ENCODE results near the gene PIK3R1.

Gene PIK3R1

DNA sequence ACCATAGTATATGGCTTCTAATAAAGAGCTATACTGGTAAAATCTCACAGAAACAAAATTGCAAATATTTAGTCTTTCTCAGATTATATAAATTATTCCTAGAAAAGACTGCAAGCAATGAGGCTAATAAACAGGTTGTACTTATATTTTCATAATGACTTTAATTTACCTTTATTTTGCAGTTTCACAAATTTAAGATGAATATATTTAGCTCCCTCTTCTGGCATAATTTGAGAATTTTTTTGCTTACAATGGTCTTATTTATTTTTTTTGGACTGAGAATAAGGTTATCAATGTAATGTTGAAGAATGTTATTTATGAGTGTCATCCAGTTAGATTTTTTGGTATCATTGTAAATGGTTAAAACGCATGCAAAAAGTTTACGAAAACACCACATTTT, 56.7 kb downstream of the PIK3R1 start:
- DNase-seq (ENCODE audit: low spot score): no peak

DNA sequence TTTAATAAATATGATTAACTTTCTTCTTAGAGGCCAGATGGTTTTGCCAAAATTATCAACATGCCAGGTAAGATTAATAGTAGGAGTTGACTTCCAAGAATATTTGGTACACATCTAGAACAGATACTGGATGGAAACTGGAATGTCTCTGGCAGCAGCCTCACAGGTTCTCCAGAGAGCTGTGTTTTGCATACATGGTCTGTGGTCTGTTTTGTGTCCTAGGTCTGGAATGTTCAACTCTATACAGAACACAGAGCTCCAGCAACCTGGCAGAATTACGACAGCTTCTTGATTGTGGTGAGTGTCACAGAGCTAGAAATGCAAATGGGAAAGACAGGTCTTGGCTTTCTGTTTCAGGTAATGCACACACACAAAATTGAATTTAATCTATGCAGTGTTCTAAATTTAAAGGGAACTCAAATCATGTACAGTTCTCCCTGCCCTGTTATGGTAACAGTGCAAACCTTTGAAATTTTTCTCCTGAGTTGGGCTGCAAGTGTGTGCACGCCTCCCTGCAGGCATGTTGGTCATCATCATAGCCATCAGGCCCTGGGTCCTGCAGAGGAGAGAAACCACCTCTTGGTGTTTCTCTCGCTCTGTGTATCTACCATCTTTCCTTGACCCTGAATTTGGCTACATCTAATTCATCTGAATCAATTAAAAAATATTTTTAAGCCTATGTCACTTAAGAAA, 58.3 kb downstream of the PIK3R1 start:
- no peak for DNase-seq (ENCODE audit: low spot score)

DNA sequence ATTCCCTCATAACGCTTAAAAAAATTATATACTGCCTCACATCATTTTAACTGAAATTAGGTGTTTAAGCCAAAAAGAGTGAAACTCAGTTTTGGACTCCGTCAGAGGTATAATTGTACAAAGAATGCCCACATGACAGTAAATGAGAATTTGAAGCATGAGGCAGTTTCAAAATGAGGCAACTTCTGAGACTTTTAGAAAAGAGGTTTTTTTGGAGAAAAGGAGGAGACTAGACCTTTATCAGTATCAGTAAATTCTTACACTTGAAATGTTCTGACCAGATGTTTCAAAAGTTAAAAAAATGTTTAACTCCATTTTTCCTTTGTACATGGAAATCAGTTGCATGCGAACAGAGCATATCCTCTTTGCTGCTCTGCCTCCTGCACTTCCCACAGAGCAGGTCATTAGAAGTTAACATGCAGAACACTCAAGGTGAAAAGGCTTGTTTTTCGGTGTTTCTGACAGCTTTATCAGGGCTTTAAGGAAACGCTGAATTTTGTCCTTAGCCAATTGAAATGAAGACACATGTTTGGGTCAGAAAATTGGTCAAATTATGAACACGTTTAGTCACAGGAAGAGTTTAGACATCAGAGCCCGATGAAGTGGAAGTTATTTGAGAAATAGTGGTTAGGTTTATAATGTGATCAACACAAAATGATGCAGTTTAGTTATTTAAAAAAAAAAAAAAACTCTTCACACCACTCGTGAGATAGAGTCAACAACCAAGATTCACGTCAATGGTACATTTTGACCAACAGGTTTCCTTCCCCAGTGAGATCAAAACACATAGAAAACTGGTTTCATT, 59.5 kb downstream of the PIK3R1 start:
- DNase-seq (ENCODE audit: low spot score): no peak

DNA sequence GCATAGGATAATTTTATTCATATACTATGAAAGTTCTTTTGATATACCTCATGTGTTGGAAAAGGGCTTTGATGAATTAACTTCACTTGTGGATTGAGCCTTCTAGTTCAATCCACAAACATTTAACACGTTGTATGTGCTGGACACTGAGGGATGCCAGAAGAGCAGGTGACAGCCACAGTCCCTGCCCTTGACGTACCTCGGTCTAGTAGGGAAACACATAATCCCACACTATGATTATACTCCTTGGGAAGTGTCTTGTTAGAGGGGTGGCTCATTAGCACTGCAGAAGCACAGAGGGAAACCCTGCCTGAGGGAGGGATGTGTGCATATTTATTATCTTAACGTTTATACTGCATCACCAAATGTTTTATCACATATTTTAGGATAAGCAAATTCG, 61.2 kb downstream of the PIK3R1 start:
- no peak for DNase-seq (ENCODE audit: low spot score)

DNA sequence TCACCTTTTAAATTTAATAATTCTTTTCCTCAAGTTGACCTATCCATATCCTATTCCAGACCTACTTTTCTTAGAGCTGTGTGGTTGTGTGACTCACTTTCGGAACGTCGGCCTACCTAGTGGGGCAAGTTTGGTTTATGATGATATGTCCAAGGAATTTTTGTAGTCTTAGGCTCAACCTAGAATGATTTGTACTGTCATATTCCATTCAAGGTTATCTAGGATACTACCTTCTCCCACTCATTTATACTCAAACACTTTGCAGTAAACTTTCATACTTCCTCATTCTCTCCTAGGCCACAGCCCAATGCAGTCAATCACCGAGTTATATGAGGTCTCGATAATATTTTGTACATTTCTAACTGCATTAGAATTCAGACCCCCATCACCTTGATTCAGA, 61.9 kb downstream of the PIK3R1 start:
- DNase-seq (ENCODE audit: low spot score): peak; percentile 27

DNA sequence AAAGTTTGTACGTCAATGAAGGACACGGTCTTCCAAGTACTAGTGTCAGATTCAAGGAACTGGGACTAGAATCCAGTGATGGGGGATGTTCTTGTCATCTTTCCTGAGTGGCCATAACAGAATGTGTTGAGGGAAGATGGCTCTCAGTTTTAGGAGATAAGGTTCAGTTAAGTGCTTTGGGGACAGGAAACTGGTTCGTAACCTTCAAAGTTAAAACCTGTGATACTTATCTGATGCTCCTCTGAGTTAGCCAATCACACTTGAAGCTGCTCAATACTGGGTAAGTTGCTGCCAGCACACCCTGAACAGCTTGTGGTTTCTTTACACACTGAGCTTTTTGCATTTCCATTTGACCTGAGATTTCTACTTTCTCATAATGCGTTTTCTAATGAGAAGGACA, 64.4 kb downstream of the PIK3R1 start:
- DNase-seq (ENCODE audit: low spot score): no peak

DNA sequence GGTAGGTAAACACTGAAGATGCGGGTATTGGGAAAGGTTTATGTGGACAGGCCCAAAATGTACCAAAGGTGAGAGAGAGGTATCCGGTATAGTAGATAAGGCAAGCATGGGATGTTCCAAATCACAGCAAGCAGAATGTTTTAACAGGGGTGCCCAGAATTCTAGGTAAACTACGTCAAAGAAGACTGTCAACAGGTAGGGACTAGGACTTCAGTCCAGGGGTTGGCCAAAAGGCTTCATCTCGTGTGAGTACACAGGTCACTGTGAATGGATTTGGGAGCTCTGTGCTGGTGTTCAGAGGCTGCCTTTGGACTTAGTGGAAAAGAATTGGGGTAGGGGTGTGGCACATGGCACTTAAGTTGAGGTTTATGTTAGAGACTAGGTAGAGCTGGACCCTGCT, 66.4 kb downstream of the PIK3R1 start:
- DNase-seq (ENCODE audit: low spot score): no peak

DNA sequence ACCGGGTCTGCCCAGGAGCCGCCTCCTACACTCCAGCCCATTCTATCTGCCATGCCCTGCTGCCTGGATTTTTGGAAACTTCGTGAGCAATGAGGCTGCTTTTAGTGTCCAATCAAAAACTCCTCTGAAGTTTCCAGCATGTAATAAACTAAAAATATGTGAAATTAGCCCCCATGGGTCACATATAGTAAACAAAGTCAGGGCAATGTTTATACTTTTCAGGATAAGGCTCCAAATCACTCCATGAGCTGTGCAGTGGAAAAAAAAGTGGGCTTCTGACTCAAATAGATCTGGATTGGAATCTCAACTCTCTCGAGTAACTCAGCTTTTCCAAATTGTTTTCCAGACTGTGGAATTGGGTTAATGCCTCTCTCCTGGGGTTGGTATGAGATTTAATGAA, 68.2 kb downstream of the PIK3R1 start:
- DNase-seq (ENCODE audit: low spot score): no peak

DNA sequence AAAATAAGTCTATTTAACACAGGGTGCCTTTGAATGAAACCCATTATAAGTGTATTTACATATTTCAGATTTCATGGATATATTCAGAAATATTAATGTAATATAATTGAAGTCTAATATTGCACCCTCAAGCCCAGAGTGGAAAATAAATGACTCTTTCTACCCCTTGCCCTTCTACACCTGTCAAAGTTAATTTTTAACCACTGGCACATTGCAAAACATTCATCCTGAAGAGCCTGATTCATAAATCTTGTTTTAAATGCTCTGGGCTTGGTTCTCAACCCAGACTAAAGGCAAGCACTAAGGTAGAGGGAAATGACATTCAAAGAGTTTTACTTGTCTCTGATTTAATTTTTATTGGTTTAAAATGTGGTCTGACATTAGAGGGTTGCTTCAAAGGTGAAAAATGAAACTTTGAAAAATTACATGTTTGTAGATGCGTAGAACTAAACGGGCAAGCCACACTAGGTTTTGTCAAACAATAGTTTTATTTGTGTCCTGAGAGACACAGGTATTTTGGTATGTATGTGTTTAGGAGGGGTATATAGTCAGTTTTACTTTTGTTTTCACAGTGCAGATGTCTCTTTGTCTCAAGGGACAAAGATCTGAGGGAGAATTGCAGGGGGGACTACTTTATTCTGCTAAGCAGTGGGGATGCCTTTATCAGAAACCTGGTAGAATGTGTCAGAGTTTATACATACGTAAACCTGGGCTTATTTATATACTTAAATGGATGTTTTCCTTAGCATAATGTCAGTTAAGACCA, 69.7 kb downstream of the PIK3R1 start:
- no peak for DNase-seq (ENCODE audit: low spot score)

DNA sequence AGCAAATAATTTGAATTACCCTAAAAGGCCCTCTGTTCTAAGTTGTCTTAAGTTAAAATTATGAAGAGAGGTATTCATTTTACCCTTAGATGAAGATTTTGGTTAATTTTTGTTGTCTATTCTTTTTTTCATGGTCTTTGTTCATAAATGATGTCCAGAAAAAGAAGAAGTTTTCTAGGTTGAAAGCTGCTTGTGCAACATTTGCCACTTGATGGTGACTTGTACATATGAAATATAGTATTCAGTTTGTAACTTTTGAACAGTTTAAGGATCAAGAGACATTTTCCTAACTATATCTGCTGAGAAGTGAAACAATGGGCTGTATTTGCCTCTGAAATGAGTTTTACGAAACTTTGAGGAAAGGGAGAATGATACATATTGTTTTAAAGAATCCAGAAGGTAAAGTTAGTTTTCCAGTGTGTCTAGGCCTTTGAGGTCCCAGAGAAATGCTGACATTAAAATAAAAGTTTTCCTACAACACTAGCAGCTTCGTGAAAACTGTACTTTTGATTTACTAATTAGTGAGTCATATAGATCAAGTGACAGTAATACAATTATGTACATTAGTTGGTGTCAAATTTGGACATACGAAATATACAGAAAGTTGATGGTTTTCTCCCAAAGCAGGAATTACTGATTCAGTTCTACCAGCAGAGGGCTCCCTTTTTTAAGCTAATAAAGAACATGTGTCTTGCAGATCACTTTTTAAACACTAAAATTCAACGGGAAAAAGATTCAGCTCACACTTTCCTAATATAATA, 70.5 kb downstream of the PIK3R1 start:
- peak; percentile 30 for DNase-seq (ENCODE audit: low spot score)

DNA sequence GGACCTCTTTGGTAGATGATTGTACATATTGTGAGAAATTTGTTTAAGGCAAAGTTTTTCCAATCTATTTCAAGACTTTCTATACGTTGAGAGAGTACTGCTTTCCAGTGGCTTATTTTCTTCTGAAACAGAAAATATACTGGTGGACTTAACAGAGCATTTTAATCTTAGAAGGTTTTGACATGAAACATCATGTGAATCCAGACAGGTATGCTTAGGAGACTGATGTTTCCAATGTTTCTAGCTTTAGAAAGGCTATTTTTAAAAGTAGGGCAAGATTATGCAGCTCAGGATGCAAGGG, 71.0 kb downstream of the PIK3R1 start:
- DNase-seq (ENCODE audit: low spot score): no peak

DNA sequence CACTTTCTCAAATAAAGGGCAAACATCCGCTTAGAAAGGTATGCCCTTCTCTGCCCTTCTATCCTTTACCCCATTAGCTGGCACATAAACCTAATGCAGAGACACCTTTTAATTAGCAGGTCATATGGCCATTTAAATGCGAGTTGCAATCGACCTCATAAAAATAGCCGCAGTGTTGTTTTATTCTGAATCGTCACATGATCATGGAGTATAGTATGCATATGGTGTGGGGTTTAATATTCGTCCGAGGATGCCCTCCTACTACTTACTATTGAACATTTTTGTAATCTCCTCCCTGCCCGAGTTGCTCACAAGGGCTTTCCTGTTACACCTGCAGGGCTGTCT, 72.0 kb downstream of the PIK3R1 start:
- no peak for DNase-seq (ENCODE audit: low spot score)

DNA sequence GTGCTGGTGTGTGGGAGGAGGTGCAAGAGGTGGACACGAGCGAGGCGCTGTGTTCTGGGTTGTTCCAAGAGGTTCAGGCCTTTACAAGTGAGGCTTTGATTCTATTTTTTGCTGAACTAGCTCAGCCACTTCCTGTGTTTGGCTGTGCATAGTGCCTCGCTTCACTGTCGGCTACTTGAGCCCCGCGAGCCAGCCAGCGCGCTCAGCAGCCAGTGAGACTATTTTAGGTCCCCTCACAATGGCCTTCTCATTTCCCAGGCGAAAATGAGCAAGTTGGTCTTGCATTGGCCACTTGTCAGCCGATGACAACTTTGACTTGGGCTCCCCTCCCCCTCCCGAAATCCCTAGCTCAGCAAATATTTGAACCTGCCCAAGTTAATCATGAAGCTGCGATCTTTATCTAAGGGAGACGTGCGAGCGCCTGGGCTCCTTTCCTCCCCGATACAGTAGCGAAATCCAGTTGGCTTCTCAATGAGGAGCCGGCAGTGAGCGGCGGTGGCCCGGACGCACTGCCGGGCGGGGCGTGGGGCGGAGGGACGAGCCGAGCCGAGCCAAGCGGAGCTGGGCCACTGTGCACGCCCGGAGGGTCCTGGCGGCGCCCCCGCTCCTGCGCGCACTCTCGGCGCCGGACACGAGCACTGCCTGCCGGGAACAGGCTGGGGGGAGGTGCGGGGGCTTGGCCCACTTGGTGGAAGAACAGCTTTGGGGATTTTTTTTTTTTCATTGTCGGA, 72.6 kb downstream of the PIK3R1 start:
- DNase-seq (ENCODE audit: low spot score): peak; percentile 71

DNA sequence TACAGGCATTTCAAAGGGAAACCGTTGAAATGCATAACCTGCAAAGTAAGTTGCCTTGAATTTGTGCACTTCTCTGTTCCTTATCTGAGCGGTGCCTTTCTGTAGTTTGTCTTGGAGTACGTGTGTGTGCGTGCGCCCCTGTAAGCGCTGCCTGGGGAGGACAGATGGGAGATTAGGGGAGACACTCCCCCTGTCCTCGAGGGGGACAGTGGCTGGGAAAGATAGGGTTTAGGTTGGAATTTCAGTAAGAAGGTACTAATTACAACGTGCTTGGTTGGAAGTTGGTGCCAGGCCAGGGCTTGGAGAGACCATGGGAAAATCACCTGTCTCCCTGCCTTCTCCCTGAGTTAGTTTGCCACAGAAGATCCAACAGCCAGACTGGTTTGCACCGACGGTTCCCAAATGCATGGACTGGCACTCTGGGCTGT, 73.2 kb downstream of the PIK3R1 start:
- DNase-seq (ENCODE audit: low spot score): no peak

DNA sequence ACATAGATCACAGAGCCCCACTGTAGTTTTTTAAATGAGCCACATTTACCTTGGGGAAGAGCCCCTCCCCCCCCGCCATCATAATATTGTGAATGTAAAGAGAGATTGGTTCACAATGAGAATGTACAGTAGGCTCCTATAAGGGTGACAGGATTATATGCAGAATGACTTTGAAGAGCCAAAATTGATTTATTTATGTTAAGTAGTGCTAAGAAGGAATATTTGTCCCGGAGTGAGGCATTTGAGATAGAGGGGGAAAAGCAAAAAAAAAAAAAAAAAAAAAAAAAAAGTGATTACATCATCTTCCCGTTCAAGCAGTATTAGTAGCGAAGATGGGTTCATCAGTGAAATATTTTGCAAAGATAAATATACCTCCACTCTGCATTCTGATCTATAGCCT, 73.9 kb downstream of the PIK3R1 start:
- DNase-seq (ENCODE audit: low spot score): no peak

DNA sequence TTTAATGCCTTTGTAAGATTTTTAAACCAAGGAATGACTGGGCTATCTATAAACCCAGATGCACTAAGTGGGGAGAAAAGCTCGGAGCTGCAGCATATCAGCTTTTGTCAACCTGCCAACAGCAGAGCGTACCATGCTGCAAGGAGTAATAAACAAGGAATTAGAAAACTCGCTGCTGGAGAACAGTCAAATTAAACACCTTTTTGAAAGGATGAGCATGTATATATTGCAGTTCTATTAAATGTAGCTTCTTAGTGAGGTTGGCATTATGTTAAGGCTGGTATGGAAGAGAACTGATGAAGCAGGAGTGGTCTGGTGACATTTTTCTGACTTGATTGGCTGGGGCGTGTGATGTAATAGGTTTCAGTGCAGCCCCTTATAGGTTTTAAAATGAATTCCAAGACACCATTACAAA, 74.7 kb downstream of the PIK3R1 start:
- peak; percentile 47 for DNase-seq (ENCODE audit: low spot score)

DNA sequence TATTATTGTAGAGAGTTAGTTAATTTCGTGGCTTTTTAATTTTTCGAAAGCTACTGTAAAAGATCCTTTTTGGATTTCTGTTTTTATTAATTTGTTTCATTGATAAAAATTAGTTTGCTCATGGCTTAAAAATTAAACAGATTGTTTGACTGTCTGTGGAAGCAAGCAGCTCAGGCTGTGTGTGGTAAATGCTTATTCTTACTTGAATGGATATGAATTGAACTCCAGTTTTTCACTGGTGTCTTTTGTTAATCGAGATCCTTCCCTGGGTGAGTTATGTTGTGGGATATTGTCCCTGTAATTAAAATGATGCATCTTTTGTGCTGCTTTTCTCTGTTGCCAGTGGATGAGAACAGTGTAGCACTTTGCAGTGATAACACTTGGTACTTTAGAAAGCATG, 75.3 kb downstream of the PIK3R1 start:
- DNase-seq (ENCODE audit: low spot score): no peak

DNA sequence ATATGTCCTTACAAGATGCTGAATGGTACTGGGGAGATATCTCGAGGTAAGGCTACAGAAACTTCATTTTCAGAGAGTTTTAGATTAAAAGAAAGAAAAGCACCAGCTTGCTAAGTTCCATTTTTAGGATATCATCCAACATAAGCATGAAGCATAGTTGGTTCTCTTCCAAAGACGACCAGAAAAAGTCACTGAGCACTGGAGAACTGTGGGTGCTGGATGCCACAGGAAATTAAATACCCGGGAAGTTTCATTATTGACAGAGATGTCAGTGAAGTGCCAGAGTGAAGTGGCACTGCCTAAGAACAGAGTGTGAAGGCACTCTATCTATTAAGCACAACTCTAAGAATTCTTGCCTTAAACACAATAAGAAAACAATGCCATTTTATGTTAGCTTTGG, 76.8 kb downstream of the PIK3R1 start:
- DNase-seq (ENCODE audit: low spot score): no peak

DNA sequence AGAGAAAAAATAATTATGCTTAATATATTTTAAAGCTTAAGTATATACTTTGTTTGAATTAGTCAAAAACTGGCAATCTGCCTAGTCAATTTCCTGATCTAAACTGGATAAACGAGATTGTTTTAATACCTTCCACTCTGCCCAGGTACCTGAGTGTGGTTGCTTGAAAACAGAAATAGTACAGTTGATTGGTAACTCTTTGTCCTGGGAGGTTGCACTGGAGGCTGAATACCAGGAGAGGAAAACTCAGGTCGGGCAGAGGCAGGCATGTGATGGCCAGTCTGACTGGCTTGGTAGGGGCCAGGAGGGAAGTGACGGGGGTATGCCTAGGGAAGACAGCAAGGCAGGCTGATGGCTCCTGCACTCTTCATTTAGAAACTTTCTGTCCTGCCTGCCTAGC, 80.2 kb downstream of the PIK3R1 start:
- no peak for DNase-seq (ENCODE audit: low spot score)

DNA sequence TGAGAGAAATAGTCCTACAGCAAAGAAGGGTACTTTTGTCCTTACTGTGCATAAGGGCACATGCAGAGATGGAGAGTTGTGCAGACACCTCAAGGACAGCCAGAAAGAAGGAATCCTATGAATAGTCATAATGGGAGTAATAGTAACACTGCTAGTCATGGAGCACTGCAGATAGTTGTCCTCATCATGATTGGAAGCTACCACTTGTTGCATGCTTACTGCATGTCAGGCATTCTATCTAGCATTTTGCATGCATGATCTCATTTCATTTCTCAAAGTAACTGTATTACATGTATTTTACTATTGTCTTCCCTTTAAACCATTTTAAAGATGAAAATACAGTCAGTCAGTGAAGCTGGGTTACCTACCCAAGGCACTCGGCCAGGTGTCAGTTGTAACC, 81.3 kb downstream of the PIK3R1 start:
- DNase-seq (ENCODE audit: low spot score): no peak

DNA sequence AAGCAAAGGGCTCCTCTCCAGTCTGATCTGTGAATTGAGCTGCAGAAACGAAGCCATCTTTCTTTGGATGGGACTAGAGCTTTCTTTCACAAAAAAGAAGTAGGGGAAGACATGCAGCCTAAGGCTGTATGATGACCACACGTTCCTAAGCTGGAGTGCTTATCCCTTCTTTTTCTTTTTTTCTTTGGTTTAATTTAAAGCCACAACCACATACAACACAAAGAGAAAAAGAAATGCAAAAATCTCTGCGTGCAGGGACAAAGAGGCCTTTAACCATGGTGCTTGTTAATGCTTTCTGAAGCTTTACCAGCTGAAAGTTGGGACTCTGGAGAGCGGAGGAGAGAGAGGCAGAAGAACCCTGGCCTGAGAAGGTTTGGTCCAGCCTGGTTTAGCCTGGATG, 82.1 kb downstream of the PIK3R1 start:
- DNase-seq (ENCODE audit: low spot score): no peak

DNA sequence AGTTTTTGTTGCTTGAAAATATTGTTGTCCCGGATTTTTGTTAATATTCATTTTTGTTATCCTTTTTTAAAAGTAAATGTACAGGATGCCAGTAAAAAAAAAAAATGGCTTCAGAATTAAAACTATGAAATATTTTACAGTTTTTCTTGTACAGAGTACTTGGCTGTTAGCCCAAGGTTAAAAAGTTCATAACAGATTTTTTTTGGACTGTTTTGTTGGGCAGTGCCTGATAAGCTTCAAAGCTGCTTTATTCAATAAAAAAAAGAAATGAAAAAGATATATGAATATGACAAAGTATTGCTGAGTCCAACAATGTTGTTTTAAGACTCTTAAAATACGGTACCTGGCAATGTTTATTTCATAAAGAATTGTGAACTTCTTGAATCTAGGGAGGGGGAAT, 82.9 kb downstream of the PIK3R1 start:
- no peak for DNase-seq (ENCODE audit: low spot score)

Measured in AG20443 (cell line).